DMS53 (cell line): ENCODE measurements around the gene KCTD6.

Experiments
- DNase-seq: peaks from one replicate; lab custom pipeline; 2025; lab: John Stamatoyannopoulos, UW

The KCTD6 gene

GRCh38 chr3:58485801-58486435, 6.0 kb upstream of the KCTD6 start:
- no peak for DNase-seq

GRCh38 chr3:58487140-58487886, 4.6 kb upstream of the KCTD6 start:
- DNase-seq = peak; percentile 10

GRCh38 chr3:58488967-58489366, 2.9 kb upstream of the KCTD6 start:
- DNase-seq = no peak

GRCh38 chr3:58490860-58491501, 915 bp upstream of the KCTD6 start:
- peak; percentile 4 for DNase-seq

GRCh38 chr3:58492494-58492905, 604 bp downstream of the KCTD6 start:
- peak; percentile 5 for DNase-seq

- no peak for DNase-seq
These were observed 2.2 kb downstream of the KCTD6 start for GRCh38 chr3:58494107-58494506.

GRCh38 chr3:58495101-58495500, 3.2 kb downstream of the KCTD6 start:
- no peak for DNase-seq

- DNase-seq = no peak
These were observed 4.4 kb downstream of the KCTD6 start for GRCh38 chr3:58496206-58496857.

GRCh38 chr3:58497097-58497496, 5.2 kb downstream of the KCTD6 start:
- DNase-seq = peak; percentile 8

- DNase-seq = no peak
These were observed 11.0 kb downstream of the KCTD6 start for GRCh38 chr3:58502872-58503271.

- no peak for DNase-seq
These were observed 15.6 kb downstream of the KCTD6 start for GRCh38 chr3:58507356-58508078.

GRCh38 chr3:58508437-58508836, 16.5 kb downstream of the KCTD6 start:
- DNase-seq = no peak

- DNase-seq = no peak
These were observed 22.5 kb downstream of the KCTD6 start for GRCh38 chr3:58514405-58514804.

- no peak for DNase-seq
These were observed 26.4 kb downstream of the KCTD6 start for GRCh38 chr3:58518291-58518789.

- DNase-seq = no peak
These were observed 27.9 kb downstream of the KCTD6 start for GRCh38 chr3:58519668-58520402.

- DNase-seq = no peak
These were observed 28.8 kb downstream of the KCTD6 start for GRCh38 chr3:58520403-58521335.

- no peak for DNase-seq
These were observed 29.4 kb downstream of the KCTD6 start for GRCh38 chr3:58521336-58521670.

- no peak for DNase-seq
These were observed 30.2 kb downstream of the KCTD6 start for GRCh38 chr3:58521917-58522631.

GRCh38 chr3:58522759-58523425, 31.0 kb downstream of the KCTD6 start:
- no peak for DNase-seq
